ENCODE results near the gene ALDOB.

GRCh38 chr9:101445353-101446029, 9.9 kb upstream of the ALDOB start:
- TF ChIP-seq HOXD13 (CRISPR knock-in tag; IDR thresholded peaks at IDR 0.05; ENCODE audit: borderline replicate concordance) (no peak), TCF7L2 (IDR thresholded peaks at IDR 0.05; ENCODE audit: borderline replicate concordance, low read depth, low read length) (no peak), ZNF624 (tag by site-specific recombination; IDR thresholded peaks at IDR 0.05) (no peak), ZBTB7A (tag by site-specific recombination; IDR thresholded peaks at IDR 0.05; ENCODE audit: low read depth) (no peak), ZNF274 (IDR thresholded peaks at IDR 0.05; ENCODE audit: low read length) (no peak), ZNF274 (tag by site-specific recombination; IDR thresholded peaks at IDR 0.05; ENCODE audit: borderline replicate concordance) (no peak)
- TF ChIP-seq, protein P1, sequence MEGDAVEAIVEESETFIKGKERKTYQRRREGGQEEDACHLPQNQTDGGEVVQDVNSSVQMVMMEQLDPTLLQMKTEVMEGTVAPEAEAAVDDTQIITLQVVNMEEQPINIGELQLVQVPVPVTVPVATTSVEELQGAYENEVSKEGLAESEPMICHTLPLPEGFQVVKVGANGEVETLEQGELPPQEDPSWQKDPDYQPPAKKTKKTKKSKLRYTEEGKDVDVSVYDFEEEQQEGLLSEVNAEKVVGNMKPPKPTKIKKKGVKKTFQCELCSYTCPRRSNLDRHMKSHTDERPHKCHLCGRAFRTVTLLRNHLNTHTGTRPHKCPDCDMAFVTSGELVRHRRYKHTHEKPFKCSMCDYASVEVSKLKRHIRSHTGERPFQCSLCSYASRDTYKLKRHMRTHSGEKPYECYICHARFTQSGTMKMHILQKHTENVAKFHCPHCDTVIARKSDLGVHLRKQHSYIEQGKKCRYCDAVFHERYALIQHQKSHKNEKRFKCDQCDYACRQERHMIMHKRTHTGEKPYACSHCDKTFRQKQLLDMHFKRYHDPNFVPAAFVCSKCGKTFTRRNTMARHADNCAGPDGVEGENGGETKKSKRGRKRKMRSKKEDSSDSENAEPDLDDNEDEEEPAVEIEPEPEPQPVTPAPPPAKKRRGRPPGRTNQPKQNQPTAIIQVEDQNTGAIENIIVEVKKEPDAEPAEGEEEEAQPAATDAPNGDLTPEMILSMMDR (tag by site-specific recombination; IDR thresholded peaks at IDR 0.05), result no peak

All from HEK293 (cell line).